Measurements from ENCODE around the gene C10orf90.

The C10orf90 gene

DNA sequence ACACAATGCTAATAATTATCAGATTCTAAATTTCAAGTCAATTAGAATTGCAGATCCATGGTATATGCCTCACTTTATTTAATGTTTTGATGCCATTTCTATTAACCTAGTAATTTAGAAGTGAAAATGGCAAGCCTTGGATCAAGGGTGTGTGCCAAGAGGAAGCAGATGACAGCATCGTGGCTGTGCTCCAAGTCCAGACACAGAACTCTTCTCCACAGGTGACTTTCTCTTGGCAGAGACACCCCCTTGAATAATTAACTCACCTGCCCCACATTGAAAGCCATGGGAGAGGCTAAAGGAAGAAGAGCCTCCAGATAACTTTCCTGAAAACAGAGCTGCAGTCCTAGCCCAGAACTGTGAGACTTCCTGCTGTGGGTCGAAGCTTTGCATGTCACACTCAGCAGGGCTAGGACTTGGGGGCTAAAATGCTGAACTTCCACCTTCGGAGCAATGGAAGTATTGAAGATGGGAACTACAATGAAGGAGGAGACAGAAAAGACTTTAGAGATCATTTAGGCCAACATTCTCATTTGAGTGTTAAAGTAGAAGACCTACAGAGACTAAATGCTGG is 996 bp upstream of the C10orf90 start:
- no peak for DNase-seq

DNA sequence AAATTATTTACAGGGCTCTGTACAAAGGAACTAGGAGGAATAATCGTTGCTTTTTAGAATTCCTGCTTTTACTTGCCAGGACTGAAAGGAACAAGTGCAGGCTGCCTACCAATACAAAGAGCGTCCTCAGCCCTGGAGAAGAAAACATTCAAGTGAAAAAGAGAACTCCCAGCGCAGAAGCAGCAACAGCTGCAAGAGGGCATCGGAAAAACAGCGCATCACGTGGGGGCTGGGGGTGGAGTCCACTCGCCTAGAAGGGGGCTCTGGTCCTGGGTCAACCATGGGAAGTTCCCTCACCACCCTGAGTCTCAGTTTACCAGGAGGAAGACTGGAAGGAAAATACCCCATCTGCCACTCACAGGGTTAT is 385 bp upstream of the C10orf90 start:
- no peak for DNase-seq

DNA sequence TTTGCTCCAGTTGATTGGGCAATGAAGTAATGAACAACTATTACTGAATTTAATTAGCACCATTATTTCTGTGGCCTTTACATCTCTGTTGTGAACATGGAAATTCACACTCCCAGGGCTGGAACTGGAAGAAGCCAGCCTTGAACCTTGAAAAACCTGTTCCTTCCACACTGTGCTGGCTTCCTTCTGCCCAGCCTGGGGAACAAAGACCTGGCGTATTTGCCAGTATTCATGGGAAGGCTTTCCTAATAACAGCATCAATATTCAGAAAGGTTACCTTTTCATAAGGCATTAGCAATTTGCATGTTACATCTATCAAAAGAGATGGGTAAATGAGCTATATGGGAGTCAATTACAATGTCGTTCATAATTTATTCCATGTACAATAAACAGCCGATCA is 1.3 kb downstream of the C10orf90 start:
- DNase-seq = no peak

DNA sequence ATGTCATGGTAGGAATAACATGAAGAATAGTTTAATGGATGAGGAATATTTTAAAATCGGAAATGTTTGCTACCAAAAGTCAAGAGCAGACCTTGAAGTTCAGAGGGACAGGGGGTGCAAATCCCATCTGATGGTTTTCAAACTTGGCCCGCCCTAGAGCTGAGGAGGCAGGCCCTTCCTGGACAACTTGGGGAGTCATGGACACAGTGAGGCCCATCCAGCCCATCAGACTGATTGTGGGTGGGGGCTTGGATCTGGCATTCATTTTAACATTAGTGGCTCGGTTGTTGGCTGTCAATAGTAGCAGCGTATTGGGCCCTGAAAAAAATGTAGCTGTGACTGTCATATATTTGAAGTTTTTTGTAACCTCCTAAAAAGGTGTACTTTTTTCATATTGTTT is 2.0 kb downstream of the C10orf90 start:
- no peak for DNase-seq

DNA sequence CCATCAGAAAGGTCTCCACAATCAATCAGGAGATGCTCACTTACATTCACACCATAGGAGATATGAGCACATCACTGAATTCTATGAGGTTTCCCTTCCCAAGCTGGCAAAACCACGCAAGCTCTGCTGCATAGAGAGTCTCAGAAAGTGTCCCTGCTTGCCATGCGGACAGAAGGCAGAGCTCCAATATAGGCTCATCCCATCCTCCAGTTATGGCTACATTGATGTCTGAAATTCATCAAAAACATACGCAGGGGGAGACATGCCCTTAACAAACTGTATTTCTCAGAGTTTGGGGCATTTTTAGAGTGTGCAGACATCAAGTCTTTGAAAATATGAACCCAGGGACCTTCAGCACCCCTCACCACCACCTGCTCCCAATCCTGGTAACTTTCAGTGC is 2.9 kb downstream of the C10orf90 start:
- no peak for DNase-seq

DNA sequence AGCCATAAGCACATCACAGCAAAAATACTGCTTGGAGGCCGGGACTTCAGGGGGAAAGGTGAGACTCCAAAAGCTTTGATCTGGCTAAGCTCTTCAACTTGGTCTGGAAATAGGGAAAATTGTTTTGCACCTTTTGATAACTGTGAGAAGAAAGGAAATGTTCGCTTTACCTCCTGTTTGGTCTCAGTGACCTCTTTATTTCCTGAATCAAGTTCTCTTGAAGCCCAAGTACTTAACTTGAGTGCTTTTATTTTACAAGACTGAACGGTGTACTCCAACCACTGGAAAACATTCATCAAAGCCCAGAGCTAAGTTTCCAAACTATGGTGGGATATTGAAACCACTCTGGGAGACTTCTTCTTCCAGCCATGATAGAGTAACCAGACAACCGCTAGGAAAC is 5.3 kb downstream of the C10orf90 start:
- no peak for DNase-seq

DNA sequence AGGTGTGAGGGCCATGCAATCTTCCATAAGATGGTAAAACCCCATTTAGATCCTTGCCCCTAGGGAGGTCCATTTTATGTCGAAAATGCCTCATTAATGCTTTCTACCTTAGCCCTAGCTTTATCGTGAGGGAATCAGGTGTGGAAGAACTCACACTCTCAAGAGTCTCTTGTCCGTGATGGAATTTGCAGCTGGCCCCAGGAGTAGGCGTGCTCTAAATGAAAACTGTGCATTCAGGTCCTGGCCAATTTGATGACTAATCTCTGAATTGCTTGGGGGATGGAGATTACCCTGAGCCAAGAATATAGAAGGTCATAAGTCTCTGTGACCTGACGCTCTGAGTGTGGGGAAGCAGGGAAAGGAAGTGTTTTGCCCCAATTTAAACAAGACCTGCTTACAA is 6.6 kb downstream of the C10orf90 start:
- DNase-seq = peak; percentile 79

DNA sequence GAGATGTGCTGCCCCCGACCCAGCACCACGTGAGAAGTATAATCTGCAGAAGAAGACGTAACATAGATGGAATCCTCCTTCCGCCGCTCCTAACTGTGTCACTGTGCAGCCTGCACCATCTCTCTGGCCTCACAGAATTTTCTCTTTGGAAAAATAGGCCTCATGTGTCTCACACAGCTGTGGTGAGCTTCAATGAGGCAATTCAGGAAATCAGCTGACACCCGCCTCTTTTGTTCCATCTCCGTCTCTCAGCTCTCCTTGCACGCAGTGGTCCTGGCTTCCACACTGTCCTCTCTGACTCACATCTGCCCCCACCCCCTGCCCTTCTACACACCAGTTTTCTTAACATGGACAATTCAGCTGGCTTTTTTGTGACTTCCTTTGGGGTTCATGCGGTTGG is 7.2 kb downstream of the C10orf90 start:
- peak; percentile 88 for DNase-seq

DNA sequence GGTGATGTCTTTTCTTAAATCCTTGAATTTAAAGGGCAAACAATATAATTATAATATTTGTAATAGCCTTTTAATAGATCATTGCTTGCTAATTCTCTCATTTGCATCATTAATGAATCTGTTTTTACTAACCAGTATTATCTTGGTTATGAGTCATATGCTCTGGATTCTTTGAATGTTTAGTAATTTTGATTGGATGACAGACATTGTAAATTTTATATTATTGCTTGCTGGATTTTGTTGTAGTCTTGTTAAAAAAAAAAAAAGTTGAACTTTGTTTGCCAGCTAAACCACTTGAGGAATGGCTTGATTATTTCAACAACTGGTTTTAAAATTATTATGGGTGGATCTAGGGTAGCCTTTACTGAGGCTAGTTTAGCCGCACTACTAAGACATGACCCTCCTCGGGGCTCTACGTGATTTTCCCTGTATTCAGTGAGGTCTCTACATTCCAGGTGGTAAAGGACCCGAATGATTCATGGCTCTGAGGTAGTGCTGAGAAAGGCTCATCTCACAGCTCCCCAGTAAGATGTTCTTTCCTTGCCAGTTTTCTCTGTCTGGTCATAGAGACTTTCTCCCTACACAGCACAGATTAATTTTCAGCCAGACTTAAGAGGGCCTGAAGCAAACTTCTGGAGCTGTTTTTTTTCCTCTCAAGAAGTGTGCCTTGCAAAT is 8.5 kb downstream of the C10orf90 start:
- peak; percentile 80 for DNase-seq

DNA sequence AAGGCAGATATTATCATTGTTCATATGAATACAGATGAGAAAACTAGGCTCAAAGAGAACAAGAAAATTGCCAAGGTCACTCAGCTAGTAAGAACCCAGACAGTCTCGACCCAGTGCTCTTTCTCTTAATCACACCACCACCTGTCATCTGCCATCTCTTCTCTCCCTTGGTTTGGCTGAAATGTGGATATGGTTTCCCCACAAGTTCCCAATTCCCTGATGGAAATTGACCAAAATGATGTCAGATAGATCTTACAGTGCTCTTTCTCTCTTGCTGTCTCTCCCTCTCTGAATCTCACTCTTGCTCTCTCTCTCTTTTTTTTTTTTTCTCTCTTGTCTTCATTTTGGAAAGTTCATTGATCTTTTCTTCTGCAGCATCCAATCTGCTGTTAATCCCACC is 9.1 kb downstream of the C10orf90 start:
- no peak for DNase-seq

DNA sequence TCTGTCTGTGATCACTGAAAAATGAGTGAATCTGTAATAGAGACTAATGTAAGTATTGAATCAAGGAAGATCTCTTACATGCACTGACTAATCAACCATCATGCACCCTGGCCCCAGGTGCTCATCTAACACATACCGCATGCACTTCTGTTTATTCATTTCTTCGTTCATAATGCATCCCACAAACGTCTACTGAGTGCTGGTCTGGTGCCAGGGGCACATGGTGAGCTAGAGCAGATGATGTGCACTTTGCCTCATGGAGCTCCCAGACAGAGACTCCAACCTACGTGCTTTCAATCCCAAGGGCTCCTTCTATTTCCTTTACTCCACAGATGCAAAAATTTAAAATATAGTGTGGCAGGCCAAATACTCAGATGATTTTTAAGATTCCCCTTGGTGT is 10.7 kb downstream of the C10orf90 start:
- no peak for DNase-seq

DNA sequence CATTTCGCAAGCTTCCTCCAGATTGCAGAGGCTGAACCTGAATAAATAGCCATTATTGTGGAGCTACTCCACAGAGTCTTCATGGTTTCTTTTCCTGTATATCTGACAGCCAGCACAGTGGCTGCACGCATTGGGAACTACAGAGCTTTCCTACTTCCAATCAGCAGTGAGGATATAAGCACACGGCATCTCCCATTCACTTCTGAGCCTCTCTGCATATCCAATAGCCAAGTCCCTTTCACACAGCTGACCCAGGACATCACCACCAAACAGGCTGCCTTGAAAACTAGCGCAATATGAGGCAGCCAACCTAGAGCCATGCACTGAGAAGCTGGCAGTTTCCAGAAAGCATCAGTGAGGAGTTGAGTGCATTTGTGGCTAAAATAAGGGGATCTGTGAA is 11.6 kb downstream of the C10orf90 start:
- no peak for DNase-seq

DNA sequence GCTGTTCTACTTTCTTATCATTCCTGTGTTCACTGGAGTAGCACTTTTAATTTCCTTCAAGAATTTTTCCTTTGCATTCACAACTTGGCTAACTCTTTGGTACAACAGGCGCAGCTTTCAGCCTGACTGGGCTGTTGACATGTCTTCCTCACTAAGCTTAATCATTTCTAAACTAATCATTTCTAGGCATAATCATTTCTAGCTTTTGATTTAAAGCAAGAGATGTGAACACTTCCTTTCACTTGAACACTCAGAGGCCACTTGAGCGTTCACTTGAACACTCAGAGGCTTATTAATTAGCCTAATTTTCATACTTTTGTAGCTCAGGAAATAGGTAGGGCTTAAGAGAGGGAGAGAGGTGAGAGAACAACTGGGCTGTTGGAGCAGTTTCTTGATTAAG is 15.9 kb downstream of the C10orf90 start:
- DNase-seq = no peak

DNA sequence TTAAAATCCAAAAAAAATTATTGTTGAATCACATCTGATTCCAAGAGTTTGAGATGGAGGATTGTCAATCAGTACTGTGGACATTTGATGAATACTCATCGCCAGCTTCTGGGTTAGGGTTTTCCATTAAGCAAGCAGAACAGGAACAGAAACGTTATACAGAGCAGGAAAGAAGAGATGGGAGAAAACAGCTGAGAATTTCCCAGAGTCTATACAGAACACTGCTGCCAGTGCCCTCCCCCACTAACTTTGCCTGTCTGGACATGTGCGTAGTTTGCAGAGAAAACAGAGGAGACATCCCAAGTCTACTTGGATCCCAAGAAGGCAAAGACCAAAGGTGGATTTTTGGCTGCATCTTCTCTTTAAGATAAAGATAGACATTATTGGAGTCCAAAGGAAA is 19.0 kb downstream of the C10orf90 start:
- DNase-seq = no peak

DNA sequence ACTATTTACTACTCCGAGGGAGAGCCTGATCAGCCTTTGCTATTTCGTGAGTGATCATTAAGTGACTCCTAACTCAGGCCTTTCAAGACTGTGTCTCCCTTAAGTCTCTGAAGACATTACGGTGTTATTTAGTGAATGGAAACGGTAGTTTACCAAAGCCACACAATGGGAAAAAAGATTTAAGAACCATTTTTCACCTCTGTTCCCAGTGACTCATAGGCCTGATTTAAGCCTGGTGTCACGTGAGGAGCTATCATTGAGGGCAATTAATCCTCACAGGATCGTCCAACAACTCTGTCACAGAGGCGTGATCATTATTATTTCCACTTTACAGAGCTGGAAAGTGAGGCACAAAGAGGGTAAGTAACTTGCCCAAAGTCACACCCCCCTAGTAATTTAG is 20.3 kb downstream of the C10orf90 start:
- DNase-seq = no peak

DNA sequence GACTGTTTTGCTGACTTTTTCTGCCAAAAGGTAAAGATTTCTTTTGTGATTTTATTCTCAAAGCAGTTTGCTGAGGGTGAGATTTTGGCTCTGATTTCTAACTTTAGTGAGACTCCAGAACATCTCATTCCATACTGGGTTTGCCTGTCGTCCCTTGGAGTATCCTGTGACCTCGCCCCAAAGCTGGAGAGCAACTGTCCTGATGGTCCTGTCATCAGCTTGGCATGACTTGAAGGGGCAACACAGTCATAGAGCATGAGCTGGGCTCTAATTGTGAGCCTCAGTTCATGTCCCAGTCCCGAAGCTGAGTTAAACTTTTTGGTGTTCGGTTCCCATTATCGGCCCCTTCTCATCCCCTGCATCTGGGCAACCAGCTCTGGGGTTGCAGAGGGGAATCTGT is 23.4 kb downstream of the C10orf90 start:
- DNase-seq = no peak

DNA sequence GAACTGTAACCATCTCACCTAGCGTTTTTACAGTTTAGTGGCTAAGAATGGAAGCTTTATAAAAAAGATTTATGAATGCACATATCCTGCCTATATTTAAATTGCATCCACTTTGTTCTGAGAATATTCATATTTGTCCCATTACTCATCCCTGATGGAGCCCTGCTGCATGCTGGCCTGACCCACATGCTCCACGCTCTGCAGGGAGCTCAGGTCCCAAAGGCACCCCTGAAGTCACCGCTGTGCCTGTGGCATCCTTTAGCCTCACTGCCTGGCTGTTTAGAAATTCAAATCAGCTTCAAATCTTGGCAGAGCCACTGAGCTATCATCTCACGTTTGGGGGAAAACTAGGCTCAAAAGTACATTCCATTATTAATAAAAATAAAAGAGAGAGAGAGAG is 24.4 kb downstream of the C10orf90 start:
- DNase-seq = peak; percentile 73

DNA sequence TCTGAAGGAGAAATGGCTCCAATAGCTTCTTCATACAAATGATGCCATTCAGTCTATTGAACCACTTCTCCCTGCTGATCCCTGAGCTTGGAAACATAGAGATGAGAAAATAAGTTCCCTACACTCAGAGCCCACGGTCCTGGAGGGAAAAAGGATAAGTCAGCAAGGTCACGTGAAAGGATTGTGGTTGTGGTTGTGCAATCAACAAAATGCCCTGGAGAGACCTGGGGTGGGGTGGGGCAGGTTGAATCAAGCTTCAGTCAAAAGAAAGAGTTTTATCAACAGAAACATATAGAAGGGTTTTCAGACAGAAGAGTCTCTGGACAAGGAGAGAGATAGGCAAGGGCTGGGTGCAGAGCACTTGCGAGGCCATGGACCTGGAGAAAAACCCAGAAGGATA is 30.1 kb downstream of the C10orf90 start:
- DNase-seq = peak; percentile 25

DNA sequence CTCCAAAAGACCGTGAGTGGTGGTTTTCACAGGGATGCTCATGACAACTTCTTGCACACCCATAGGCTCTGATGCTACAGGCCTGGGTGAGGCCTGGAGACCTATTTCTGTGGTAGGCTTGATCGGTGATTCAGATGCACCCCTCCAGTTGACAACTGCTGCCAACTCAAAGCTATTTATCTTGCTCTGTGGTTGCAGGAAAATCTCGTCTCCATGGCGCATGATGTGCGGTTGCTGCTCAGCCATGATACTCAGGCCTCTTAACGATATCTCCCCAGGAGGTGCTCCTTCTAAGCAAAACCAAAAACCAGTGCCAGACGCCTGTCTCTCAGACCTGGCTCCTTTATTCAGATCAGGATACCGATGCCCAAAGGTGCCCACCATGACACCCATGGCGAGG is 31.4 kb downstream of the C10orf90 start:
- no peak for DNase-seq

DNA sequence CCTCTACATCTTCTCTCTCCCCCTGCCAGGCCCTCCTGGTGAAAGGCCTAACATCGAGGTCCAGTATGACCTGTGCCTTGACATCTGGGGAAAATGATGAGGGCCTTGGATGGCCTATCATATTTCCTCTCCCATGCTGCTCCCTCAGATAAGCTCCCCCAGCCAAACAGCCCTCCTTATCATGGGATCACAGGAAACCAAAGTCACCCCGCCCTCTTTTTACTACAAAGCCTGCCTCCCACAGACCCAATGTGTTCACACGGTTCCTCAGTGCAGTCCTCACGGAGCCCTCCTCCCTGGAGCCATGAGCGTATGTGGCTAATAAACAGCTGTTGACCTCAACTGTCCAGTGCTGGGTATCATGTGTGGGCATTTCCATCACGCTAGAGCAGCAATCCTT is 32.0 kb downstream of the C10orf90 start:
- no peak for DNase-seq

DNA sequence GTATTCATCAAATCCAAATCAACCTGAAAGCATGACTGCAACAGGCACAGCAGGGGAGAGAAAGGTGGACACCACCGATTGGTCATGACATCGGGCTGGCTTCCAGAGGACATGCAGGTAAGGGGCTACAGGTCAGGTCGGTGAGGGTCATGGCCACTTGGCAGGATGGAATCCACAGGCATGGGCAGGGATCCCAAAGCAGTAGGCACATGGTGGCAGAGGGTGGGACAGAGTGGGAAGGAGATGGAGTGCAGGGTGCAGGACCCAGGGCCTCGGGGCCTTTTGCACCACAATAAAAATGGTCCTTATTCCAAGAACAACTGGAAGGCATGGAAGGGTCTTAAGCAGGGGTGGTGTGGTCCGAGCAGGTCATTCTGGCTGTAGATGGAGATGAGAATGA is 33.0 kb downstream of the C10orf90 start:
- no peak for DNase-seq

DNA sequence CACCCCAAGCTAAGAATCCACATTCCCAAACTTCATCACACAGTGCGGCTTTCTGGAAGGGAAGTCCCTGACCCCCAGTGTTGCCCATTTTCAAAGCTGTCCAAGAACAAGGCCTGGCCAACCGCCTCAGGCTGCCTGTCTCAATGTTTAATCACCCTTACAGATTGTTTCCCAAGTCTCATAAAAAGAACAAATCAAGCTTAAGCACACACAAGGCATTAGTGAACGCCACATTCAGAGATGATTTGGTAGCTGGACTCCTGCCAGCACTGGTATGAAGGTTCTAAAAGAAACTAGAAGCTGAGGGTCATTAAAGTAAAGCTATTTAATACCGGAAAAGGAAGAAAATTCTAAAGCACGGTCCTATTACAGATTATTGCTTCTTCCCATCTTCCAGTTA is 35.6 kb downstream of the C10orf90 start:
- peak; percentile 50 for DNase-seq

DNA sequence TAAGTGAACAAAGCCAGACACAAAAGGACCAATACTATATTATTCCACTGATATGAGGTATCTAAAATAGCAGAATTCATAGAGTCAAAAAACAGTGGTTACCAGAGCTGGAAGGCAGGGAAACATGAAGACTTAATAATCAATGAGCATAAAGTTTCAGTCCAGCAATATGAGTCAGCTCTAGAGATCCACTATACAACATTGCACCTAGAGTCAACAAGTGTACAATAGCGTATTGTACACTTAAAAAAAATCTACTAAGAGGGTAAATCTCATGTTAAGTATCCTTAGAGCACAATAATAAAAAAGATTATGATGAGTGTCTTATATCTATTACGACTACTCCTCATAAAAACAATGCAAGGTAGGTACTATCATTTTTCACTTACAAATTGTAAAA is 36.1 kb downstream of the C10orf90 start:
- no peak for DNase-seq

DNA sequence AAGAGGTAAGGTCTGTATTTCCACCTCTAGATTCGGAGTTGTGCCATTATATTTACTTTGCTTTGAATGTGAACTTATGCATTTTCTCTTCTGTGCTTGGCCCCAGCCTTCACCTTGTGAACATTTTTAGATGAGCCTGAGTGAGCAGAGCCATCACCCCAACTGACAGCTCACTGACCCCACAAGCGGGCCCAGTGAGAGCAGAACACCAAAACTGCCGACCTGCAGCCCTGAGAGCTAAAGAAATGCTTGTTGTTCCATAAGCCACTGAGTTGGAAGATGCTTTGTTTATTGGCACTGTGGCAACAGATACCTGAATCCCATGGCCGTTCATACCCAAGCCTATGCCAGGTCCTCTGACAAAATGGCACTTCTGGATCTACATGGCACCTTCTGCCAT is 37.8 kb downstream of the C10orf90 start:
- no peak for DNase-seq

DNA sequence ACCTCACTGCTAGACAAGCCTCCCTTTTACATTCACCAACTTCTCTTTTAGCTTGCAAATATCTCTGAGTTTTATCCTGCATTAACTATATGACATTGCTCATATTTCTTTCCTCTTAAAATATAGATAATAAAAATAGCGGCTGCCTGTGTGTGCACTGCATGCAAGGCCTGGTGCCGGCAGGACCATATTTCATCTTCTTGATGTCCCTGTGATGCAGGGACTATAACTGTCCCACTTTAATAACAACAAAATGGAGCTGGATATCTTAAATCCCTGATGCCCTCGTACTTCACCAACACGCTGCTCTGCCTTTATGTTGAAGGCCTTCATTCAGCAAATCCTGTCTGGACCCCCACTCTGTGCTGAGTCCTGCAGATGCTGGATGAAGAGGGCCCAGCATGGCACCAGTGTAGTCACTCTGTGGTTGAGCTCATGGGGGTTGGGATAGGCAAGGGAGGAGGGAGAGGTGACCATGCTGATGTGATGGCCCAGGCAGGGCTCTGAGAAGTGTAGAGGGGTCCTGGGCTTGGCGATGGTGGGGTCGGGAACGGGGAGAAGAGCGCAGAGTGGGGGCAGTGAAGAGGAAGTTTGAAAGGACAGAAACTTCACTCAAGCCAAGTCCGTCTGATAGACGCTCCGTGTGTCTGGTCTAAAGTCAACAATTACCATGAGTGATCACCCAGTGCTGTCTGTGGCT is 40.4 kb downstream of the C10orf90 start:
- DNase-seq = no peak

Measured in fibroblast of skin of right quadriceps (primary cell).